Osteocyte (in vitro differentiated cells): ENCODE results near the gene C2CD4B. TPM values are rescaled to one million over a fixed set of nuclear protein-coding genes. Genes with fewer than 3 reads are reported as not detected.
A peak's percentile ranks its signal among the peaks of the same experiment; 100 is the strongest.

Experiments
- DNase-seq: peaks from one replicate; pipeline ENCODE4 v3.0.0; 2021; ENCODE audit warnings: mixed read lengths; ENCODE audit not compliant: unreplicated experiment; ENCODE audit errors: extremely low spot score
- H3K27ac Mint-ChIP-seq: one replicate; pipeline ENCODE4 v1.8.0; 2021; ENCODE audit warnings: mild to moderate bottlenecking, mixed read lengths; ENCODE audit not compliant: unreplicated experiment
- H3K27me3 Mint-ChIP-seq: one replicate; pipeline ENCODE4 v1.8.0; 2021; ENCODE audit warnings: mixed read lengths; ENCODE audit not compliant: unreplicated experiment
- H3K36me3 Mint-ChIP-seq: one replicate; pipeline ENCODE4 v1.8.0; 2021; ENCODE audit warnings: mixed read lengths; ENCODE audit not compliant: unreplicated experiment
- H3K4me1 Mint-ChIP-seq: one replicate; pipeline ENCODE4 v1.8.0; 2021; ENCODE audit warnings: mixed read lengths; ENCODE audit not compliant: unreplicated experiment
- H3K4me3 Mint-ChIP-seq: one replicate; pipeline ENCODE4 v1.8.0; 2021; ENCODE audit warnings: mild to moderate bottlenecking, moderate library complexity, mixed read lengths; ENCODE audit not compliant: unreplicated experiment
- H3K9me3 Mint-ChIP-seq: one replicate; pipeline ENCODE4 v1.8.0; 2021; ENCODE audit warnings: mixed read lengths; ENCODE audit not compliant: unreplicated experiment
- long read RNA-seq: library from polyadenylated mRNA; unstranded; transcript quantifications from one replicate; pipeline ENCODE4 v2.0.0, GENCODE V29; 2021
- total RNA-seq: library from RNA; stranded (reverse); gene quantifications from 2 replicates; pipeline ENCODE4 v1.2.1, GENCODE V29; 2021
- TF ChIP-seq, protein P1 (sequence below): fragments of 200-600 bp; sonication (generic); IDR thresholded peaks from 2 replicates; pipeline ENCODE4 v1.5.0; 2021; ENCODE audit warnings: antibody characterized with exemption, mild to moderate bottlenecking, moderate library complexity

Gene C2CD4B, protein sequence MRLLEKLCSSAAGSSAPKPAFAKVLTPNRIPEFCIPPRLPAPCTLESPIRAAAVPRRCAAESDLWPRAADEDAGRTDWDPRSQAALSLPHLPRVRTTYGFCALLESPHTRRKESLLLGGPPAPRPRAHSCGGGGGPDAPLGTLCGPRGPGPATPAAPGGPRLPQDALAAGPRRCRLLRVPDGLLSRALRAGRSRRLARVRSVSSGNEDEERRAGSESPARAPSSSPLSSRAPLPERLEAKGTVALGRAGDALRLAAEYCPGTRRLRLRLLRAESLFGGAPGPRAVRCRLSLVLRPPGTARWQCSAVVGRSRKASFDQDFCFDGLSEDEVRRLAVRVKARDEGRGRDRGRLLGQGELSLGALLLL
- total RNA-seq, result not detected in 2 replicates
- long read RNA-seq, result 0 reads

DNA sequence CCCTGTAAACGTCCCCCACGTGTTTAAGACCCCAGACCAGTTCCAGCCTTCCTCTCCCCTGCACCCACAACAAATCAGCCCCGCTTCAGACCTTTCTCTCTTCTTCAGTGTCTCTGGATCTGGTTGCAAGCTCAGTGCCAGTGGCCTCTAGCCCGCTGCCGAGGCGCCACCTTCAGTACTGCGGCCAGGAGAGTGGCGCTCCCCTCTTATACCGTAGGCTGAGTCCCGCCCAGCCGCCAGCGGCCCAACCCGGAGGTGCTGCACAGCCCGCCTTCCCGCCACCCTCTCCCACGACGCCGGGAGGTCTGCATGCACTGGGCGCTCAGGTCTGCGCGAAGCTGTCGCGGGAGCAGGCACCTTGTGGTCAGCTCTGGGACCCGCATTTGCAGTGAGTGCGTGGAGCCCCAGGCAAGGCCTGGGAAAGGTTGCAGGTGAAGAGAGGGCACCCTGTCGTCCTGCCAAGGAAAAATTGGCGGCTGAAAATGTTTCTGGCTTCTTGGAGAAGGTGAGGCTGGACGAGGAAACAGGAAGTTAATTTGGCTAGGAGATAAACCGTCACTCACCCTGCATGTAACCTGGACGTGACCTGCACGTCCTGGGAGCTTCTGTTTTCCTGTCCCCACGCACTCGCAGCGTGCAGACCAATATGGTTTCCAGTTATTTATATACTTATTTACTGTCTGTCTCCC, at the start of gene C2CD4B:
C2CD4B (minus strand) TSS at position 182 of the 689 bp plus-strand sequence. CDS start 301 bp downstream, outside the sequence.
- TF ChIP-seq, protein P1, sequence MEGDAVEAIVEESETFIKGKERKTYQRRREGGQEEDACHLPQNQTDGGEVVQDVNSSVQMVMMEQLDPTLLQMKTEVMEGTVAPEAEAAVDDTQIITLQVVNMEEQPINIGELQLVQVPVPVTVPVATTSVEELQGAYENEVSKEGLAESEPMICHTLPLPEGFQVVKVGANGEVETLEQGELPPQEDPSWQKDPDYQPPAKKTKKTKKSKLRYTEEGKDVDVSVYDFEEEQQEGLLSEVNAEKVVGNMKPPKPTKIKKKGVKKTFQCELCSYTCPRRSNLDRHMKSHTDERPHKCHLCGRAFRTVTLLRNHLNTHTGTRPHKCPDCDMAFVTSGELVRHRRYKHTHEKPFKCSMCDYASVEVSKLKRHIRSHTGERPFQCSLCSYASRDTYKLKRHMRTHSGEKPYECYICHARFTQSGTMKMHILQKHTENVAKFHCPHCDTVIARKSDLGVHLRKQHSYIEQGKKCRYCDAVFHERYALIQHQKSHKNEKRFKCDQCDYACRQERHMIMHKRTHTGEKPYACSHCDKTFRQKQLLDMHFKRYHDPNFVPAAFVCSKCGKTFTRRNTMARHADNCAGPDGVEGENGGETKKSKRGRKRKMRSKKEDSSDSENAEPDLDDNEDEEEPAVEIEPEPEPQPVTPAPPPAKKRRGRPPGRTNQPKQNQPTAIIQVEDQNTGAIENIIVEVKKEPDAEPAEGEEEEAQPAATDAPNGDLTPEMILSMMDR, result no peak
- Mint-ChIP-seq H3K4me1 (peaks cover 17% of the 10 kb centered on the region), H3K27ac (peak within 1 kb of the TSS; percentile 35), H3K27me3 (peaks cover 69% of the 10 kb centered on the region), H3K9me3 (peaks cover 3% of the 10 kb centered on the region), H3K36me3 (no peaks in the 10 kb centered on the region), H3K4me3 (peak within 1 kb of the TSS; percentile 64)
- DNase-seq, result no peak

DNA sequence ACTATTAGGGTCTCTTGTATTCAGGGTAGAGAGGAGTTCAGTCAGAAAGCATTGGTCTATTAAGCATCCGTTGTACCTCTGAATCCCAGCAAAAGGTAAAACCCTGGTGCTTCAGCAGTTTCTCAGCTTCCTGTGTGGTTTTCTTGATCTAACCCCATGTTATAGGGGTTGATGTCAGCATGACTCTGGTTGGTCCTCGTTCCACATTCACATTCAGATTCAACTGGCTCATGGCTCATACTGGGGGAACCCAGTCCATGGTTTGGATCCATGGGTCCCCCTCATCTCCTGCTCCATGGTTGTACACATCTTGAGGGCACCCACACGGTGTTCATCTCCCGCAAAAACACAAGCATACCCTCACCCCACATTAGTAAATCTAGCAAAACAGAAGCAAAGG, 47.7 kb upstream of the C2CD4B start:
- Mint-ChIP-seq H3K27ac (no peak overlapping the region), H3K27me3 (peaks cover 9% of the 10 kb centered on the region)

DNA sequence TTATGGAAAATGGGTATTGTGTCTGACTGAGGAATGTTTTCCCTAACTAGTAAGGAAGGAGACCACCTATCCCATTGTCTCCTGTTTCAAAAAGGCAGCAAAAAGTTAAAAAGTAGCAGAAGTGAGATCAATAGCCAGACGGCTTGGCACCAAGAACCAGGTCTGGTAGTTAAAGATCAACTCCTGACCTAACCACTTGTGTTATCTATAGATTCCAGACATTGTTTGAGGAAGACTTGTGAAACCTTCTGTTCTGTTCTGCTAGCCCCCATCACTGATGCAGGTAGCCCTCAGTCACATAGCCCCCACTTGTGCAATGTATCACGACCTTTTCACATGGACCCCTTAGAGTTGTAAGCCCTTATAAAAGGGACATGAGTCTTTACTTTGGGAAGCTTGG, 46.3 kb upstream of the C2CD4B start:
- Mint-ChIP-seq H3K27ac (no peak overlapping the region), H3K4me3 (no peak overlapping the region), H3K9me3 (peaks cover 8% of the 10 kb centered on the region), H3K27me3 (peaks cover 10% of the 10 kb centered on the region), H3K4me1 (no peaks in the 10 kb centered on the region), H3K36me3 (no peaks in the 10 kb centered on the region)
- TF ChIP-seq, protein P1, result no peak
- no peak for DNase-seq

More for the DNA sequence above, 47.7 kb upstream of the C2CD4B start:
- Mint-ChIP-seq H3K4me1 (no peaks in the 10 kb centered on the region), H3K36me3 (no peaks in the 10 kb centered on the region), H3K9me3 (peaks cover 13% of the 10 kb centered on the region), H3K4me3 (no peak overlapping the region)
- no peak for DNase-seq
- TF ChIP-seq, protein P1, result no peak

DNA sequence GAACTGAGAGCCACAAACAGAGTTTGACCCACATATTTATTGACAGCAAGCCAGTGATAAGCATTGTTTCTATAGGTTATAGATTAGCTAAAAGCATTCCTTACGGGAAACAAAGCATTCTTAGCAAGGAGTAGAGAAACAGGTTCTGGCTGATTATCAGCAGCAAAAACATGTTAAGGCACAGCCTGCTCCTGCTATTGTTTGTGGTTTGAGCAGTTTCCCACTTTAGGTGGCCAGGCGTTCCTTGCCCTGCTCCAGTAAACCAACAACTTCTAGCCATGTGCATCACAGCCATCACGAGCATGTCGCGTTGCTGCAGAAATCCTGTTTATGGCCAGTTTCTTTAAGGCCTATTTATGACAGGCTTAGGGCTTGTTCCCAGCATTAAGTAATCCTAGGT, 44.7 kb upstream of the C2CD4B start:
- no peaks in the 10 kb centered on the region for H3K36me3 Mint-ChIP-seq
- peaks cover 14% of the 10 kb centered on the region for H3K9me3 Mint-ChIP-seq
- no peaks in the 10 kb centered on the region for H3K4me1 Mint-ChIP-seq
- TF ChIP-seq, protein P1, result no peak
- DNase-seq, result no peak
- H3K27ac Mint-ChIP-seq, result no peak overlapping the region
- H3K4me3 Mint-ChIP-seq, result no peak overlapping the region
- peaks cover 15% of the 10 kb centered on the region for H3K27me3 Mint-ChIP-seq

DNA sequence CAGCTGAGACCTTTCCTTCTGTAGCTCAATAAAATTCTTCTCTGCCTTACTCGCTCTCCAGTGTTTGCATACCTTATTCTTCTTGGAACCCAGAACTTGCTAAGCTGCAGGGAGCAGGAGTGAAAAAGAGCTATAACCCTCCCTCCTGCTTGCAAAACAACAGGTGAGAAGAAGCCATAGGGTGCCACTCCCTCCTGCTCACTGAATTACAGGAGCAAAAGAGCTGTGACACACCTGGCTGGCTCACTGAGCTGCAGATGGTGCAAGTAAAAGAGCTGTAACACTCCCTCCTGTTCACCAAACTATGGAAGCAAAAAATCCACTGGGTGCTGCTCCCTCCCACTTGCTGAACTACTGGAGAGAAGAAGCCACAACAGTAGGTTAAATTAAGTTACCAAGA, 44.2 kb upstream of the C2CD4B start:
- Mint-ChIP-seq H3K27me3 (peaks cover 15% of the 10 kb centered on the region), H3K27ac (no peak overlapping the region), H3K4me1 (no peaks in the 10 kb centered on the region), H3K36me3 (no peaks in the 10 kb centered on the region), H3K4me3 (no peak overlapping the region), H3K9me3 (peaks cover 14% of the 10 kb centered on the region)
- DNase-seq, result no peak
- TF ChIP-seq, protein P1, result no peak
